Stimulated activated CD4-positive, alpha-beta T cell treated with anti-CD3 and anti-CD28 coated beads, TNF-alpha, amount 100 ng/mL, for 24 hours (primary cell): Measurements from ENCODE around the gene ENPP5.

ENCODE experiments used
- DNase-seq, 3 experiments: peaks; one replicate each; pipeline ENCODE4 v3.0.0-alpha.2; 2020; ENCODE audit warnings: low read depth in 3 of 3

Gene ENPP5, protein sequence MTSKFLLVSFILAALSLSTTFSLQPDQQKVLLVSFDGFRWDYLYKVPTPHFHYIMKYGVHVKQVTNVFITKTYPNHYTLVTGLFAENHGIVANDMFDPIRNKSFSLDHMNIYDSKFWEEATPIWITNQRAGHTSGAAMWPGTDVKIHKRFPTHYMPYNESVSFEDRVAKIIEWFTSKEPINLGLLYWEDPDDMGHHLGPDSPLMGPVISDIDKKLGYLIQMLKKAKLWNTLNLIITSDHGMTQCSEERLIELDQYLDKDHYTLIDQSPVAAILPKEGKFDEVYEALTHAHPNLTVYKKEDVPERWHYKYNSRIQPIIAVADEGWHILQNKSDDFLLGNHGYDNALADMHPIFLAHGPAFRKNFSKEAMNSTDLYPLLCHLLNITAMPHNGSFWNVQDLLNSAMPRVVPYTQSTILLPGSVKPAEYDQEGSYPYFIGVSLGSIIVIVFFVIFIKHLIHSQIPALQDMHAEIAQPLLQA

DNA sequence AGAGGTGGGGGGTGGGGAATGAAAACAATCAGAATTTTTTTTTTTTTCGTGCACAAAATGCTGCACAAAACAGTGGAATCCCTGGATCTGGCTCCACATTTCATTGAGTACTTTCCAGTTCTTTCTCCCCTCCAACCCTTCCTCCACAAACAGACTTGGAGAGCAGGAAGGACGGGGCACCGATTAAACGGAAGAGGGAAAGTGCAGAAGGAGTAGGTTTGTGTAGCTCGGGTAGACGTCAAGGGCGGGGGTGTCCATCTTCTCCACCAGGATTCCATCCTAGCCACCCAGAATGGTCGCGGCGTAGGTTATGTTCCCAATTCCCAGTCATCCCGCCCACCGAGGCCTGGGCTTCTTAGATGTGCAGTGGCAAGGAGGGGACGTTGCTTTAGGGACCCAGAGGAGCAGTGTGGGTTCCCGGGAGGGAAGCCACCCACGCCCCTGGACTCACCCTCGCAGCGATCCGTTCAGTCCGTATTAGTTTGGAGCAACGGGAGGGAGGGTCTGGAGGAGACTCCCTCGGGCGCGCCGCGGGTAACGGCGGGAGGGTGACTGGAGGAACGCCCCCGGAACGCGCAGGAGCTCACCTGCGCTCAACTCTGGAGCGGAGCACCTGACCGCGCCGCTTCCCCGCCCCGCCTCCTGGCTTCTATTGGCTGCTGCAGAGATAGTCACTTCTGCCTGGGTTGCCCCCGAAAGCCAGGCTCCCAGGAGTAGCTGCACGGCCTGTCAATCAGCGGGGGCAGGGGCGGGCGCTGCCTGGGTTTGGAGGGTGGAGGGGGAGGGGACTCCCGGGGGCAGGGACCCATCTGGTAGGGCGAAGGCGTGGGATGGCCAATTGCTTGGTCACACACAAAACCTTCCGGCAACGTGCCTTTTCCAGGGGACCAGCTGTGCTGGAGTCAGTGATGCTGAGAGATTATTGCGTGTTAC lies at the start of gene ENPP5:
TSS of gene ENPP5 (minus strand) at position 624 of the 933 bp plus-strand sequence. CDS start 2,718 bp downstream, outside the sequence.
- peak; percentile 19 to 56 (median 21) for DNase-seq

DNA sequence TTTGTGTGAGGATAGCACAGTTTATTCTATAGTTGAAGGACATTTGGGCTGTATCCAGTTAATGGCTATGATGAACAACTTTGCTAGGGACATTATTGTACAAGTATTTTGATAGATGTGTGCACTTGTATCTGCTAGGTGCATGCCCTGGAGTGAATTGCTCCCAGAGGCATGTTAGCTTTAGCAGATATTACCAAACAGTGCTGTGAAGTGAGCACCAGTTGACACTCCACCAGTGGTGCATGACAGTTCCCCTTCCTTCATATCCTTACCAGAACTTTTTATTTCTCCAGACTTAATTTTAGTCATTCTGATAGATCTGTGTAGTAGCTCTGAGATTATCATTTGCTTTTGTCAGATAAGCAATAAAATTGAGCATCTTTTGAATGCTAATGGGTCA lies 48.9 kb upstream of the ENPP5 start:
- no peak for DNase-seq

DNA sequence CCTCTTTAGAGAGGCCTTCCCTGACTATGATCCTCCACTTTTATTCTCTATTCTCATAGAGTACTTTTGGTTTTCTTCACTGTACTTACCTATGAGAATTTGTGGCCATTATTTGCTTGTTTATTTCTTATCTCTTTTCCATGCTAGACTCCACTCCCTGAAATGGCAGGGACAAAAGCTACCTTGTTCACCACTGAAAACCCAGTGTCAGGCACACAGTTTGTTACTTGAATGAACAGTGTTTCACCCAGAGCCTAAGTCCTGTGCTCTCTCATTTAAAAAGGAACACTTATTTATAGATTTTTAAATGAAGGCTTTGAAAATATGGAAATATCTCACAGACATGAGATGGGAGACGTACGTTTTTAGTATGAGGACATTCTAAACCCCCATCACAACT lies 47.7 kb upstream of the ENPP5 start:
- no peak for DNase-seq

DNA sequence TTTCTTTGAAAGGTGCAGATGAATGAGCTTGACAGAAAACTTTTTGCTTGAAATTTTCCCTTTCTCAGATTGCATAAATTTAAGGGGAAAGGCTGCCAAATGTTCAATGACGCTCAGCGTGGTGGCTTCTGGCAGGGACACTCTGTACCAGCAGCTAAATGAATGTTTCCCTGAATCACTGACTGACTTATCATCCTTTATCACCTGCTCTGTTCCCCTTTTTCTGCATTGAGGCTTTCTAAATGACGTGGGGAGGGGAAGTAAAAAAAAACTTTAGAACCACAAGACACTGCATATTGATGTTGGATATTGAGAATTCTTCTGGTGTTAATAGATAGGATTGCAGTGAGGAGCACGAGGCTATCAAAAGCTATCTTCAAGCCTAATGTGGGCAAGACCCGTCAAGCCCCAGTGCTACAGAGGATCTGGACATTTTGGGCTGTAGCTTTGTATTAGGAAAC lies 46.9 kb upstream of the ENPP5 start:
- peak in 1 of 3 experiments; percentile 8 for DNase-seq

DNA sequence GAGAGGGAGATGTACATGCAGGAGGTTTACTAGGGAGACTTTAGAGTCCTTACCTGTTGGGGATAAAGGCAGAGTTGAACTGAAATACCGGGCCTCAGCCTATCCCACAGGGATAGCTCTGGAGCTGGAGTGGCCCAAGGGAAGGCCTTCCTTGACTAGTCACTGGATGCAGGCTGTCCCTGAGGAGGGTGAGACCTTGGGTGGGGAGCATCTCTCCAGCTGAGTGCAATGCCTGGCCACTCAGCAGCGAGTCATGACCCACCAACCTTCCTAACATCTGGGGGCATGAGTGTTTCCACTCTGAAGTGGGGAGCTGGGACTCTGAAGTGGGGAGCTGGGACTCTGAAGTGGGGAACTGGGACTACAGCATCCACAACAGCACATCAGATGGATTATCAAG lies 46.1 kb upstream of the ENPP5 start:
- no peak for DNase-seq

DNA sequence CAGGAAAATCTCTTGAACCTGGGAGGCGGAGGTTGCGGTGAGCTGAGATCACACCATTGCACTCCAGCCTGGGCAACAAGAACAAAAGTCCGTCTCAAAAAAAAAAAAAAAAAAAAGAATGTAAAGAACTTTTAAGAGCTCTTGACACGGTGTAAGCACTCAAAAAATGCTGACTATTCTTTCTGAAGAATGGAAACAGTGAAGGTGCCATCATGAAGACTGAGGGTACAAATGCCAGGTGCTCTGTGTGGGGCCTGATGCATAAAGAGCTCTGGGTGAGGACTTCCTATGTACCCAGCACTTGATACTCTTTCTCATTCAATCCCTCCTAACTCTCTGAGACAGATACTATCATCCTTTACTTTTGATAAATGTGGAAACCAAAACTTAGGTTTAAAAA lies 45.0 kb upstream of the ENPP5 start:
- DNase-seq = no peak

DNA sequence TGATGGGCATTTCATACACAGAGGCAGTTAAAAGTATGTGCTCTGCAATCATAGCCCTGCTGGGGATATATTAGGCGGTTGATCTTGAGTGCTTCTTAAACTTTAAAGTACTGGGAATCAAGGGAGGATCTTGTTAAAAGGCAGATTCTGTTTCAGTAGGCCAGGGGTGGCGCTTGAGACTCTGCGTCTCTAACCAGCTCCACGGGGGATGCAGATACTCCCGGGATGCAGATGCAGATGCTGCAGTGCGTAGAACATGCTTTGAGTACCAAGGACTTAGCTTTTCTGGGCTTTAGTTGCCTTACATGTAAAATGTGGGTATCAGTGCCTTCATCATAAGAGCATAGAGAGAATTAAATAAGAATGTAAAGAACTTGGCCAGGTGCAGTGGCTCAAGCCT lies 44.4 kb upstream of the ENPP5 start:
- no peak for DNase-seq

DNA sequence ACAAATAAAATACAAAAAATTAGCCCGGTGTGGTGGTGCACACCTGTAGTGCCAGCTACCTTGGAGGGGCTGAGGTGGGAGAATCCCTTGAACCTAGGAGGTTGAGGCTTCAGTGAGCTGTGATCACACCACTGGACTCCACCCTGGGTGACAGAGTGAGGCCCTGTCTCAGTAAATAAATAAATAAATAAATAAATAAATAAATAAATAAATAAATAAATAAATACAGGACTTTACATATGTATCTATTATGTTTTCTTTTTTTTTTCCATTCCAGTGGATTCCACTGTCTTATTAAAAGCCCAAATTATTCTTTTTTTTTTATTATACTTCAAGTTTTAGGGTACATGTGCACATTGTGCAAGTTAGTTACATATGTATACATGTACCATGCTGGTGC lies 41.1 kb upstream of the ENPP5 start:
- no peak for DNase-seq

DNA sequence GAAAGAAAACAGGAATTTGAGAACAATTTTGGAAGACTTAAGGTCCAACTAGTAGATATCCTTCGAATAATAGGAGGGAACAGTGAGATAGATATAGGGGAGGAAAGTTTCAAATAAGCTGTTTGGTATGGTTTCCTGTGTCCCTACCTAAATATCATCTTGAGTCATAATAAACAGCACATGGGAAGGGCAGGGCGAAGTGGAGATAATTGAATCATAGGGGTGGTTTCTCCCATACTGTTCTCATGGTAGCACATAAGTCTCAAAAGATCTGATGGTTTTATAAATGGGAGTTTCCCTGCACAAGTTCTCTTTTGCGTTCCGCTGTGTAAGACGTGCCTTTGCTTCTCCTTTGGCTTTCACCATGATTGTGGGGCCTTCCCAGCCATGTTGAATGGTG lies 39.5 kb upstream of the ENPP5 start:
- DNase-seq = no peak

DNA sequence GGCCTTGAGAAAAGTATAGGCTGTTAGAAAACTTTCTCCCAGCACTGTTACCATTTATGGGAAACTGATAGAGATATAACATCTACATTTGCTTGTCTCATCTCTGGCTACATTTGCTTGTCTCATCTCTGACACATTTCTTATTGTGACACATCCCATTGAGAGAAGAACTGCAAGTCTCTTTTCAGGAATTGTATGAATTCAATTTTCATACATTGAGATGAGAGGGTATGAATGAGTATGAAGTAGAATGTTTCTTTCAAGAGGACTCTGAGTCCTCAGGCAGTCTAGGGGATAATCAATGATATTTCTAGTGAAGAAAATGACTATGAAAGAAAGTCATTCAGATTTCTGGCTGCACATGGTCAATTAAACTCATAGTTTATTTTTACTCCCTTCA lies 37.5 kb upstream of the ENPP5 start:
- DNase-seq = no peak

DNA sequence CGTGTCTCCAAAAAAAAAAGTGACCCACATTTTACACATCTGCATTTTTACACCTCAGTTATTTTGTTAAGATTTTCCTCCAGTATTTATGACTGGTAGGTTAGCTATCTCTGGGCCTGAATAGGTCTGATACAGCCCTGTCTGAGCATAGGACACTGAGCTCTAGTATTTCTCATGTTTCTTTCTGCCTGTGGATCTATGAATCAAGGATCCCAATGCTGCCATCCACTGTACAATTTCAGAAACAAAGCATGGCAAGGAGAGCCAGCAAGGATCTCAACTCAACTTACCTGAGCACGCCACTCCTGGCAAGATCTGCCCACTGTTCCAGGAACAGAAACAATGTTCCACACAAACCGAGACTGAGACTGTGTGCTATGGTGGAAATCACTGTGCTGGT lies 36.4 kb upstream of the ENPP5 start:
- DNase-seq = no peak

DNA sequence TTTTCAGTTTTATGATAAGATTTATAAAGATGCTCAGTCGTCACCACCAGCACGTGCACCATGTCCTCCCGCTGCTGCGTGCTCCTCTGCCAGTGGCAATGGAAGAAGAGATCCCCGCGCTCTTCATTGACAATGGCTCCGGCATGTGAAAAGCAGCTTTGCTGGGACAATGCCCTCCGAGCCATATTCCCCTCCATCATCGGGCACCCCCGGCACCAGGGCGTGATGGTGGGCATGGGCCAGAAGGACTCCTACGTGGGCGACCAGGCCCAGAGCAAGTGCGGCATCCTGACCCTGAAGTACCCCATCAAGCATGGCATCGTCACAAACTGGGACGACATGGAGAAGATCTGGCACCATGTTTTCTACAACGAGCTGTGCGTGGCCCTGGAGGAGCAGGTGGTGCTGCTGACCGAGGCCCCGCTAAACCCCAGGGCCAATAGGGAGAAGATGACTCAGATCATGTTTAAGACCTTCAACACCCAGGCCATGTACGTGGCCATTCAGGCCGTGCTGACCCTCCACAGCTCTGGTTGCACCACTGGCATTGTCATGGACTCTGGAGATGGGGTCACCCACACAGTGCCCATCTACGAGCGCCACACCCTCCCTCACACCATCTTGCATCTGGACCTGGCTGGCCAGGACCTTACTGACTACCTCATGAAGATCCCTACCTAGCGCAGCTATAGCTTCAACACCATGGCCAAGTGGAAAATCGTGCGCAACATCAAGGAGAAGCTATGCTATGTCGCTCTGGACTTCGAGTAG lies 34.3 kb upstream of the ENPP5 start:
- DNase-seq = no peak

DNA sequence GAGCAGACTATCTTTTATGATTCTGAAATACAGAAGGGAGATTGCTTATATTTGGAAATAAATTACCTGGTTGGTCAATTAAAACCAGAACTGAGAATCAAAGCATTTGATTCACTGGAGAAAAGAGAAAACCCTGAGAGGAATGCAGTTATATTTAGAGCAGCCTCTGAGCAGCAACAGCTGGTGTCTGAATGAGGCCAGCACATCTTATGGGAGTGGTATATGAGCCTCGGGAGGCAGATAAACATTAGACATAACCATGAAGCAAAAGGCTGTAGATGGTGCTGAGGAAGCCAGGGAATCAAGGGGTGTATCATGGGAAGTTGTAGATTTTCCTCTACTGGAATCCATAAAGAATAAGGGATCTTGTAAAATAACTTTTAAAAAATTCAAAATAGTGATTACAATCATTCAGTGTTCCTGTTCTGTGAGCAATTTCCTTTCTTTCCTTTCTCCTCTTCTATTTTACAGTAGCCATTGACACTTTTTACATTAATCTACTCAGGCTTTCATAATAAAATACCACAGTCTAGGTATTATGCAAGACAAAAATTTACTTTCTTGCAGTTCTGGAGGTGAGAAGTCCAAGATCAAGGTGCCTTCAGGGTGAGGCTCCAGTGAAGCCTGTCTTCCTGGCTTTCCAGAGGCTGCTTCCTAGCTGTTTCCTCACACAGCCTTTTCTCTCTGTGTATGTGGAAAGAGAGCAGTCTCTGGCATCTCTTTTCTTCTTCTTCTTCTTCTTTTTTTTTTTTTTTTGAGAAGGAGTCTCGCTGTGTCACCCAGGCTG lies 32.8 kb upstream of the ENPP5 start:
- DNase-seq = no peak

DNA sequence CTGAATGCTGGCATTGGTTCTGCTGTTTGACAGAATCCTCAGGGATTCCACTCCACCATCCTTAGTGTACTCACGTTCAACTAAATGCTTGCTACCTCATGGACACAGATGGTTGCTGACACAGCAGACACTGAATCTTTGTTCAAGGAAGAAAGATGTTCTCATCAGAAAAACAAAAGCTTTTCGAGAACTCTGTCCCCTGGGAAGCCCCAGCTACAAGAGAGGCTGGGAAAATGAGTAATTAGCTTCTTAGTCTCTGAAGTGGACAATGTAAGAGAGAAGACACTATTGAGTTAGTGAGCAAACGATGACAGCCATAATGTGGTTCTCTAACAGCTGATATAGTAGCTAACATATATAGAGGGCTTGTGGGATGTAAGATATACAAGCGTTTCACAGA lies 30.9 kb upstream of the ENPP5 start:
- no peak for DNase-seq

DNA sequence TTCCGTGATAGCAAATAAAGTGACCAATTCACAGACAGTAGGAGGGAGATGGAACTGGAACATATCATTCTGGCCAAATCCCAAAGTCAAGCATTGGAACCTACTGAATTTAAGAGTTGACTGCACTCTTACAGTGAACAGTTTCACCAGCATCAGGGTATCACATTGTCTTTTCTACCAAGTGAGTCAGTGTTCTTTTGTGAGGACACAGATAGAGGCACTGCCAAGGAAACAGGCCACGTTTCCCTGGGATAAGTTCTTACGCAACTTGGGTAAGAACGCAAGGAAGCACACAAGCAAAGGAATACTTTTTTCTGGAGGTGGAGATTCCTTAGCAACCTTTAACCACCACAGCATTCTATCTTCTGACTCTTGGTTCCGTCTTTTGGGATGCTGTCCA lies 28.6 kb upstream of the ENPP5 start:
- DNase-seq = no peak

DNA sequence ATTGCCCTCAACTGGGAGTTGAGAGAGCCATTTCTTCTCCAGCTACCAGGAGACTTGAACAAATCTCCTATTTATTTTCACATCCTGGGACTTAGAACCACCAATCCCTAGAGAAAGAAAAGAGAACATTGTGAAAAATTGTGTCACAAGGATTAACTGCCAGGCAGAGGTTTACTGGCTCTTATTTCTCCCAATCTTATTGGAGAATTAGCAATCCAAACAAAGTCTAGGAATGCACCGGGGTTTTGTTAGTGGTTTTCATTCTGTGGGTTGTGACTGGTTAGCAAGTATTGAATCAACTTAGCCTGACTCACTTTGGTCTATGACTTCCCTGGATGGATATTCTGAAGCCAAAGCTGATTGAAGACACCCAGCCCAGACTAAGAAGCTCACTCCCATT lies 21.2 kb upstream of the ENPP5 start:
- DNase-seq = no peak

DNA sequence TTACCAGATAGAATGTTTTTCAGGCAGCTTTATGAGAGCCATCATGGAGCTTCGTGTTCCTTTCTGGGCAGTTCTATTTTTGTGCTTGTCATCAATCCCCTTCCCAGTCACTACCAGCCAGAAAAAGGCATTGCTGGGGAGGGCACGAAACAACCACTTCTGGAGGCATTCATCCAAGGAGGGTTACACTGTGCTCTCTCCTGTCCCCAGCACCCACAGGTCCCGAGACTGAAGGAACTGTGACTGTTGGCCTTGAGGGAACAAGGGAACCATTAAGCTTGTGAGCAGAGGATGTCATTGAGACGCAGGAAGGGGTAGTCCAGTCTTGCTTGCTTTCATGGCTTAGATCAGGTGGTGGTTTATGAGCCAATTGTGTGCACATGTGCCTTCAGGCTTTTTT lies 20.1 kb upstream of the ENPP5 start:
- no peak for DNase-seq

DNA sequence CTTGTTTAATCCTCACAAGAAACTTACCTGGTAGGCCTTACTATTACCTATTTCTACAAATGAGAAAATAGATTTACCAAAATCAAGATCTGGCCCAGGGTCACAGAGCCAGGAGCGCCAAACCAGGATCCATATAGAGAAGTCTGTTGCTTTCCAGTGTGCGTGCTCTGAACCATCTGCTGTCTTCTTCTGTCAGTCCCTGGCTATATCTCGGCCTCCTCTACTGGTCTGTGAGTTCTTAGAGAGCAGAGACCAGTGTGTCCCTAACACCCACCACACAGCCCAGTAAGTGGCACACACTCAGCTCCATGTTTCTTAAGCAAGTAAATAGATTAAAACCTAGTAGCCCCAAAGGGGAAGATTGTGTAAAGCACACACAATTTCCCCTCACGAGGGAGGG lies 18.9 kb upstream of the ENPP5 start:
- DNase-seq = no peak

DNA sequence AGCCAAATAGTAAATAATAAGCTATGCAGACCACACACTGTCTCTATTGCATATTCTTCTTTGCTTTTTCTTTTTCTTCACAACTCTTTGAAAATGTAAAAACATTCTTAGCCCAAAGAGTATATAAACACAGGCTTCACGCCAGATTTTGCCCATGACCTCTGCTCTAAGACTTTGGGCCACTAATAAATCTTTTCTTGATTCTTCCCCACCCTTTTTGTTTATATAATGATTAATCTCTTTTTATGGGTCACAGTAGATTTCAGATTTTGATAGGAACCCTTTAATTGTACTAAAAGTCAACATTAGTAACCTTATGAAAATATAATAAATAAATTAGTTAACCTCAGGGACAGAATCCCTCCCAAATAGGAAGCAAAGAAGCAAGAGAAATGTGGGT lies 15.8 kb upstream of the ENPP5 start:
- DNase-seq = no peak

DNA sequence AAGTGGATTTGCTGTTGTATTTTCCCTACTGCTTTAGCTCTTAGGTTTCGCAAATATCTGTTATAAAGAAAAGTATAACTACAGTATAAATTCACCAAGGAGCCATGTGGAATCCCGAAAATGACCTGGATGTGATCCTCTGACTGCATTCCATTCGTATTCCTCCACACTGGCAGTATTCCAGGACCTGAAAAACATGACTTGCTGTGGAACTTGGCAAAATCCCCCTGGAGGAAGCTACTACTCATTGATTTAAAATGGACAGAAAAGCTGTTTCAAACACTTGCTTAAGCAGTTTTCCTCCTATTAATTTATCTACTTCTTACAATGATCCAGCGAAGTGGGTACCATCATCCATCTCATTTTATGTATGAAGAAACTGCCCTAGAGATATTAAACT lies 13.3 kb upstream of the ENPP5 start:
- no peak for DNase-seq

DNA sequence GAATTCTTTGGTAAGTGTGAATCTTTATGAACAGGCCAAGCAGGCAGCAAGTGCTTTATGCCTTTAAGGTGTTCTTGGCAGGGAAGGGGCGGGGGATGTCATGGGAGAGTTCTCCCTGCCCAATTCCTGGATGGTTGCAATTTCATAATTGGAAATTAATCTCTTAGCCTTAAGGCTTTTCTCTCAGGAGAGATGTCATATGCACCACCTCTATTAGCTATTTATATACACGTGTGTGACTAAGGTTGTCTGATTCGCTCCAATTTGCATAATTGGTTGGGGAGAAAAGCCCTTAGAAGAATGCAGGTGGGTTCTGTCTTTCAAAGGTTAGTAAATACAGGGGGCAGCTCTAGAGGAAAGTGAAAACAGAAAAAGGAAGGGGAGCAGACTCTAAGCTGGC lies 5.2 kb upstream of the ENPP5 start:
- no peak for DNase-seq
